Natural killer cell (primary cell): Measurements from ENCODE around the gene KHDC1. TPM values are rescaled to one million over a fixed set of nuclear protein-coding genes. Genes with fewer than 3 reads are reported as not detected.

Experiments used
- ATAC-seq, 3 donors: fragments of 150-1000 bp in 2 of 3; fragments of 200-7000 bp in 1 of 3; cut with Tn5 transposase; 1 replicate in 1 of 3; 2 replicates in 2 of 3; pipeline ENCODE4 v1.10.0; 2021; ENCODE audit warnings: mild to moderate bottlenecking in 2 of 3, moderate library complexity in 2 of 3
- DNase-seq, 2 donors: peaks; one replicate each; pipeline versions ENCODE4 v3.0.0 to v3.0.0-alpha.2; 2013 to 2021; ENCODE audit warnings: mixed read lengths in 1 of 2
- H3K27ac ChIP-seq: one replicate; pipeline ENCODE4 v1.5.1; 2013; ENCODE audit warnings: mild to moderate bottlenecking, low read length
- H3K27me3 ChIP-seq: one replicate; pipeline ENCODE4 v1.6.1; 2013; ENCODE audit warnings: low read length; ENCODE audit not compliant: control insufficient read depth, insufficient read depth
- H3K36me3 ChIP-seq: one replicate; pipeline ENCODE4 v1.6.1; 2013; ENCODE audit warnings: low read length; ENCODE audit not compliant: control insufficient read depth, insufficient read depth
- H3K4me1 ChIP-seq: one replicate; pipeline ENCODE4 v1.6.1; 2013; ENCODE audit warnings: low read length; ENCODE audit not compliant: control insufficient read depth, insufficient read depth
- H3K4me3 ChIP-seq: one replicate; pipeline ENCODE4 v1.5.1; 2013; ENCODE audit warnings: low read length
- H3K9me3 ChIP-seq: one replicate; pipeline ENCODE4 v1.6.1; 2013; ENCODE audit warnings: low read length; ENCODE audit not compliant: control insufficient read depth, insufficient read depth
- H3K27ac Mint-ChIP-seq, 2 donors: one replicate each; pipeline ENCODE4 v1.8.0; 2022; ENCODE audit warnings: mild to moderate bottlenecking in 2 of 2, mixed read lengths in 2 of 2, moderate library complexity in 1 of 2
- H3K27me3 Mint-ChIP-seq, 2 donors: one replicate each; pipeline ENCODE4 v1.8.0; 2022; ENCODE audit warnings: low read depth in 2 of 2, mixed read lengths in 2 of 2
- H3K36me3 Mint-ChIP-seq: one replicate; pipeline ENCODE4 v1.8.0; 2022; ENCODE audit warnings: mixed read lengths
- H3K4me1 Mint-ChIP-seq, 2 donors: one replicate each; pipeline ENCODE4 v1.8.0; 2022; ENCODE audit warnings: mixed read lengths in 2 of 2
- H3K4me3 Mint-ChIP-seq: one replicate; pipeline ENCODE4 v1.8.0; 2022; ENCODE audit warnings: mild to moderate bottlenecking, moderate library complexity, mixed read lengths
- H3K9me3 Mint-ChIP-seq, 2 donors: one replicate each; pipeline ENCODE4 v1.8.0; 2022; ENCODE audit warnings: mixed read lengths in 2 of 2
- WGBS: methylation state at CpG from one replicate; pipeline ENCODE4 v1.1.7; 2013; ENCODE audit warnings: missing lambda C conversion rate; ENCODE audit not compliant: insufficient coverage; 5-methylcytosine and 5-hydroxymethylcytosine counted together
- intact Hi-C: fragments of 100-400 bp; cut with micrococcal nuclease; formaldehyde crosslinking; loops from one replicate; pipeline ENCODE4 v1.14.2; 2022
- total RNA-seq, 4 donors: library from RNA; stranded (reverse); fragments of 120-200 nt in 1 of 4; gene quantifications; one replicate each; pipeline versions ENCODE4 v1.2.3 to v1.2.4, GENCODE V29; 2013 to 2022
- TF ChIP-seq, protein P1 (sequence below): fragments of 200-600 bp; IDR thresholded peaks from one replicate; pipeline ENCODE4 v1.8.0; 2022; ENCODE audit warnings: antibody characterized with exemption

The KHDC1 gene
- total RNA-seq, 3 donors from 2014 or later (not counting 1 experiment from before 2014, with no cell fraction given), result 1.8 to 4.1 (median 2.9) TPM

DNA sequence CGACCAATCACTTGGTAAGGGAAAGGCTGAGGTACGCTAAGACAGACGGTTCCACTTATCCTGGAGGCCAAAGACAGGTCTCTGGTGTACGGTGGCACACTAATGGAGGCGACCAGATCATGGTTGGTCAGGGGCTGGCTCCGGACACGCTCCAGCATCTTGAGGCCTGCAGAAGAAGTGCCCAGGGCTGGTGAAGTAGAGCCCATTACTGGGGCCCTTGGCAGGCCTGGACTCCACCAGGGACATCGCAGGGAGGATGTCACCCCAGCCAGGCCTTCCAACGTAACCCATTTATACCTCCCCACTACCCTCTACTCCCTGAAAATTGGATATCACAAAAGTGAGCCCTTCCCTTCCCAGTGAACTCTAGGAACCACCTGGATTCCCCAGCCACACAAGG lies 53.9 kb downstream of the KHDC1 start:
- Histone ChIP-seq H3K36me3 (no peaks in the 10 kb centered on the region), H3K4me3 (no peak overlapping the region), H3K27ac (no peak overlapping the region), H3K9me3 (no peaks in the 10 kb centered on the region), H3K27me3 (no peaks in the 10 kb centered on the region), H3K4me1 (no peaks in the 10 kb centered on the region)
- Mint-ChIP-seq H3K4me3 (no peak overlapping the region), H3K9me3 (no peaks in the 10 kb centered on the region), H3K27ac (no peak overlapping the region), H3K4me1 (no peaks in the 10 kb centered on the region), H3K36me3 (no peaks in the 10 kb centered on the region), H3K27me3 (no peaks in the 10 kb centered on the region)
- DNase-seq (no peak), ATAC-seq (no peak)
- intact Hi-C loops, result no loop called here
- TF ChIP-seq, protein P1, sequence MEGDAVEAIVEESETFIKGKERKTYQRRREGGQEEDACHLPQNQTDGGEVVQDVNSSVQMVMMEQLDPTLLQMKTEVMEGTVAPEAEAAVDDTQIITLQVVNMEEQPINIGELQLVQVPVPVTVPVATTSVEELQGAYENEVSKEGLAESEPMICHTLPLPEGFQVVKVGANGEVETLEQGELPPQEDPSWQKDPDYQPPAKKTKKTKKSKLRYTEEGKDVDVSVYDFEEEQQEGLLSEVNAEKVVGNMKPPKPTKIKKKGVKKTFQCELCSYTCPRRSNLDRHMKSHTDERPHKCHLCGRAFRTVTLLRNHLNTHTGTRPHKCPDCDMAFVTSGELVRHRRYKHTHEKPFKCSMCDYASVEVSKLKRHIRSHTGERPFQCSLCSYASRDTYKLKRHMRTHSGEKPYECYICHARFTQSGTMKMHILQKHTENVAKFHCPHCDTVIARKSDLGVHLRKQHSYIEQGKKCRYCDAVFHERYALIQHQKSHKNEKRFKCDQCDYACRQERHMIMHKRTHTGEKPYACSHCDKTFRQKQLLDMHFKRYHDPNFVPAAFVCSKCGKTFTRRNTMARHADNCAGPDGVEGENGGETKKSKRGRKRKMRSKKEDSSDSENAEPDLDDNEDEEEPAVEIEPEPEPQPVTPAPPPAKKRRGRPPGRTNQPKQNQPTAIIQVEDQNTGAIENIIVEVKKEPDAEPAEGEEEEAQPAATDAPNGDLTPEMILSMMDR, result no peak
- 77% methylated on average over 9 of the region's 9 CpGs for WGBS

DNA sequence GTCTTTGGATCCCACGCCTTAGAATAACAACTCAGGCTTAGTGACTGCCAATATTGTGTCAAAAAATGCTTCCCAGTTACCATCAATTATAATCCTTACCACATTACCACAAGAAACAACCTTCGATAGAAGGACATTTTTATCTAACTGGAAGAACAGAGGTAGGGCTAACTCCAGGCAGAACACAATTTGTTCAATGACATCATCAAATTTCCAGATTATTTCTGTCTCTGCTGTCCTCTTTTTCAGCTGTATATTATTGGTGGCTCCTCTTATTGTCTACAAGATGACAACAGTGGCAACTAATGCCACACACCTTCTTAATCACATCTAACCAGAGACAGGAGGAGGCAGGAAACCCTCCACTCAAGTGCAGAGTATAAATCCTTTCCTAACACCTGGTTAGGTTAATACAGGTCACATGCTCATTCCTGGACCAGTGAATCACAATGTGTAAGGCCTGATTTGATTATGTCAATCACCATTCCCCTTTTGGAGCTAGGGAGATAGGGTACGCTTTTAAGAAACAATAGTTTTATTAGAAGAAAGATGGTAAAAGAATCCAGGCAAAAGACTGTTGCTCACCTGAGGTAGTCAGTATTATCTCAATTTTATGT lies 55.7 kb downstream of the KHDC1 start:
- Mint-ChIP-seq H3K27ac (no peak overlapping the region), H3K9me3 (no peaks in the 10 kb centered on the region), H3K36me3 (no peaks in the 10 kb centered on the region), H3K4me3 (no peak overlapping the region), H3K27me3 (no peaks in the 10 kb centered on the region), H3K4me1 (no peaks in the 10 kb centered on the region)
- Histone ChIP-seq H3K9me3 (no peaks in the 10 kb centered on the region), H3K27me3 (no peaks in the 10 kb centered on the region), H3K36me3 (no peaks in the 10 kb centered on the region), H3K4me1 (no peaks in the 10 kb centered on the region), H3K27ac (no peak overlapping the region), H3K4me3 (no peak overlapping the region)
- TF ChIP-seq, protein P1, result no peak
- WGBS, result 89% methylated on average over 3 of the region's 3 CpGs
- DNase-seq, result no peak
- no peak for ATAC-seq
- intact Hi-C loops, result no loop called here

DNA sequence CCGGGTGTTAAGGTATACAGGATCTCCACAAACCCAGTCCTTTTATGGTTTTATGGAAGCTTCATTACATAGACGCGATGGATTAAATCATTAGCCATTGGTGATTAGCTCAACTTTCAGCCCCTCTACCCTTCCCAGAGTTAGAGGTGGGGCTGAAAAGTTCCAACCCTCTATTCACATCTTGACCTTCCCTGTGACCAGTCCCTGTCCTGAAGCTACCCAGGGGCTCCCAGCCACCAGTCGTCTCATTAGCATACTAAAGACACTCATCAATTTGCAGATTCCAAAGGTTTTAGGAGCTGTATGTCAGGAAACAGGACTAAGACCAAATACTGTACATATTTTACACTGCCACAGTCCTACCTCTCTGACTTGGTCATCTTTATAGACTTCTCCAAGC lies 58.7 kb downstream of the KHDC1 start:
- H3K27me3 ChIP-seq, result no peaks in the 10 kb centered on the region
- no peak overlapping the region for H3K27ac ChIP-seq
- H3K36me3 Mint-ChIP-seq, result no peaks in the 10 kb centered on the region
- H3K27ac Mint-ChIP-seq, result no peak overlapping the region
- TF ChIP-seq, protein P1, result no peak
- ATAC-seq (no peak), DNase-seq (no peak)
- H3K4me3 Mint-ChIP-seq, result no peak overlapping the region
- H3K9me3 Mint-ChIP-seq, result no peaks in the 10 kb centered on the region
- no peak overlapping the region for H3K4me3 ChIP-seq
- no peaks in the 10 kb centered on the region for H3K27me3 Mint-ChIP-seq
- H3K9me3 ChIP-seq, result no peaks in the 10 kb centered on the region
- H3K36me3 ChIP-seq, result no peaks in the 10 kb centered on the region
- no peaks in the 10 kb centered on the region for H3K4me1 ChIP-seq
- 90% methylated on average over 4 of the region's 4 CpGs for WGBS
- intact Hi-C loops, result no loop called here
- H3K4me1 Mint-ChIP-seq, result no peaks in the 10 kb centered on the region

DNA sequence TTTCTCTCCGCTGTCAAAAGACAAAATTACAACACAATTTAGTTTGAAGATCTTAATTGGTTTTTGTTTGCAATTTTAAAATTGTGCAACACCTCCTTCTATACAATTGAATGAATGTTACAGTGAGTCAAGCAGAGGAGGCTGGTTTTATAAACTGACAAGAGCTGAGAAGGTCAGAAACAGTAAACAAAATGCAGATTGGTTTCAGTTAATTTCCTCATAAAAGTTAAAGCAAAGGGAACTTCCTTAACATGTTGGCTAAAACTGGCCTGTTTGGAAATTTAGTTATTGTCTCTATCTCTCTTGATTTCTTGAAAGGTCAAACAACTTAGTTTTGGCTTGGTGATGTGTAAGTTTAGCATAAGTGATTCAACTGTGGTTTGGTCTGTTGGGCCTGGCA lies 59.9 kb downstream of the KHDC1 start:
- Mint-ChIP-seq H3K4me1 (no peaks in the 10 kb centered on the region), H3K36me3 (no peaks in the 10 kb centered on the region), H3K27me3 (no peaks in the 10 kb centered on the region), H3K4me3 (no peak overlapping the region), H3K9me3 (no peaks in the 10 kb centered on the region), H3K27ac (no peak overlapping the region)
- no peaks in the 10 kb centered on the region for H3K27me3 ChIP-seq
- ATAC-seq, result no peak
- no CpG with 5 or more reads among the region's 1 CpG for WGBS
- H3K4me3 ChIP-seq, result no peak overlapping the region
- intact Hi-C loops, result no loop called here
- TF ChIP-seq, protein P1, result no peak
- no peaks in the 10 kb centered on the region for H3K4me1 ChIP-seq
- H3K9me3 ChIP-seq, result no peaks in the 10 kb centered on the region
- H3K36me3 ChIP-seq, result no peaks in the 10 kb centered on the region
- H3K27ac ChIP-seq, result no peak overlapping the region
- DNase-seq, result no peak
